Left ventricle myocardium inferior (tissue), 1 donor: ENCODE data around the gene SEC61G. TPM values are rescaled to one million over a fixed set of nuclear protein-coding genes. Genes with fewer than 3 reads are reported as not detected.

Source experiments
- DNase-seq: peaks from one replicate; pipeline ENCODE4 v3.0.0-alpha.2; 2020
- H3K27ac ChIP-seq: fragments of 200-600 bp; replicated peaks from 2 replicates; pipeline ENCODE4 v1.8.0; 2021
- H3K27me3 ChIP-seq: fragments of 200-600 bp; 2 replicates; pipeline ENCODE4 v1.8.0; 2021; ENCODE audit warnings: low read depth
- H3K36me3 ChIP-seq: fragments of 200-600 bp; 2 replicates; pipeline ENCODE4 v1.8.0; 2021
- H3K4me1 ChIP-seq: fragments of 200-600 bp; 2 replicates; pipeline ENCODE4 v1.8.0; 2021
- H3K4me3 ChIP-seq: fragments of 200-600 bp; 2 replicates; pipeline ENCODE4 v1.8.0; 2021; ENCODE audit warnings: mild to moderate bottlenecking, moderate library complexity
- H3K9me3 ChIP-seq: fragments of 200-600 bp; replicated peaks from 2 replicates; pipeline ENCODE4 v1.8.0; 2021
- intact Hi-C: fragments of 100-400 bp; cut with micrococcal nuclease; formaldehyde crosslinking; loops from one replicate; pipeline ENCODE4 v1.11.0; 2022
- total RNA-seq: library from RNA; stranded (reverse); fragmentation: NEBNext Ultra II Directional; extraction: Animal tissue kit (Norgen Biotek cat#: 25700); gene quantifications from one replicate; pipeline ENCODE4 v1.2.1, GENCODE V29; 2021
- TF ChIP-seq, protein P1 (sequence below): fragments of 200-600 bp; IDR thresholded peaks from 2 replicates; pipeline ENCODE4 v1.8.0; 2021; ENCODE audit warnings: antibody characterized with exemption, mild to moderate bottlenecking, borderline replicate concordance
- donor health status: DM: no; HTN: yes; CAD: no; lungs with severe emphysema.

The SEC61G gene
- total RNA-seq, 1 donor from 2014 or later = 103 TPM

DNA sequence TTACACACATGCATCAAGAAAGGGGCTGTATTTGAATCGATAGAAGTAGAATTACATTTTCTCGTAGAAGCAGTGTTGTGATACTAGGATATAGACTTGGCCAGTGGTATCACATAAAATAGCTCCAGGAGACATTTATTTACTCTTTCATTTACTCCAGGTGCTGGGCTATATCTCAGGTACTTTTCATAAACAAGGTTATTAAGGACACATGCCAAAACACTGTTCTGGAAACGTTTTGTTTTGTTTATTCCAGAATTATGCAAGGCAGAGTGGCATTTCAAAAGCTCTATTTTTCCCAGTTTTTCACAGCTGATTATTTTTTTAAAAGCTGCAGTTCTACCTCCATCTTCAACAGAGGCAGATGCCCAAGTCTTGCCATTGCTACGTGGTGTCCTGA lies 37.8 kb upstream of the SEC61G start:
- Histone ChIP-seq H3K4me1 (no peaks in the 10 kb centered on the region), H3K27ac (no peak overlapping the region), H3K27me3 (no peaks in the 10 kb centered on the region), H3K36me3 (no peaks in the 10 kb centered on the region), H3K4me3 (no peak overlapping the region), H3K9me3 (no peaks in the 10 kb centered on the region)
- no peak for DNase-seq
- intact Hi-C loops = no loop called here
- TF ChIP-seq, protein P1, sequence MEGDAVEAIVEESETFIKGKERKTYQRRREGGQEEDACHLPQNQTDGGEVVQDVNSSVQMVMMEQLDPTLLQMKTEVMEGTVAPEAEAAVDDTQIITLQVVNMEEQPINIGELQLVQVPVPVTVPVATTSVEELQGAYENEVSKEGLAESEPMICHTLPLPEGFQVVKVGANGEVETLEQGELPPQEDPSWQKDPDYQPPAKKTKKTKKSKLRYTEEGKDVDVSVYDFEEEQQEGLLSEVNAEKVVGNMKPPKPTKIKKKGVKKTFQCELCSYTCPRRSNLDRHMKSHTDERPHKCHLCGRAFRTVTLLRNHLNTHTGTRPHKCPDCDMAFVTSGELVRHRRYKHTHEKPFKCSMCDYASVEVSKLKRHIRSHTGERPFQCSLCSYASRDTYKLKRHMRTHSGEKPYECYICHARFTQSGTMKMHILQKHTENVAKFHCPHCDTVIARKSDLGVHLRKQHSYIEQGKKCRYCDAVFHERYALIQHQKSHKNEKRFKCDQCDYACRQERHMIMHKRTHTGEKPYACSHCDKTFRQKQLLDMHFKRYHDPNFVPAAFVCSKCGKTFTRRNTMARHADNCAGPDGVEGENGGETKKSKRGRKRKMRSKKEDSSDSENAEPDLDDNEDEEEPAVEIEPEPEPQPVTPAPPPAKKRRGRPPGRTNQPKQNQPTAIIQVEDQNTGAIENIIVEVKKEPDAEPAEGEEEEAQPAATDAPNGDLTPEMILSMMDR = no peak

DNA sequence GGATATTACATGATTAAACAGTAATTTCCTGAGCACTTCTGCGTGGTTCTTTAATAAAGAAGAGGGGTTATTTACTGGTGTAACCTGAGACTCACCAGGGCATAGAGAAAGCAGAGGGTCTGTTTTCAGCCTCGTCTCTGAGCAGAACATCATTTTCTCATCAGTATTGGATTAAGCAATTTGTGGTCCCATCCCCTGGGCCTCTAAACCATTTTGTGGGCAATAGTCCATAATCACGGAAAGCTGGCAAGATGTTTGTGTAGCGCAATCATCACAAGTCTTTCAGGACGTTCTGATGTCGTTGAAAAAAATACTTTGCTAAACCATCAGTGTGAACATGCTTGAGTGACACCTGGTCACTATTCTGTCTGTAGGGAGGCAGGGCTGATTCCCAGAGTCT lies 37.1 kb upstream of the SEC61G start:
- Histone ChIP-seq H3K9me3 (no peaks in the 10 kb centered on the region), H3K4me3 (no peak overlapping the region), H3K4me1 (no peaks in the 10 kb centered on the region), H3K27me3 (no peaks in the 10 kb centered on the region), H3K36me3 (no peaks in the 10 kb centered on the region), H3K27ac (no peak overlapping the region)
- TF ChIP-seq, protein P1 = no peak
- no peak for DNase-seq
- intact Hi-C loops = no loop called here

- TF ChIP-seq, protein P1 = no peak
- peaks cover 8% of the 10 kb centered on the region for H3K4me1 ChIP-seq
- no peak overlapping the region for H3K27ac ChIP-seq
- intact Hi-C loops = no loop called here
- DNase-seq = no peak
- no peaks in the 10 kb centered on the region for H3K36me3 ChIP-seq
- no peak overlapping the region for H3K4me3 ChIP-seq
- no peaks in the 10 kb centered on the region for H3K9me3 ChIP-seq
- H3K27me3 ChIP-seq = peaks cover 6% of the 10 kb centered on the region
These were observed 33.4 kb upstream of the SEC61G start for GRCh38 chr7:54792383-54792782.

GRCh38 chr7:54788664-54789063 lies 29.7 kb upstream of the SEC61G start:
- Histone ChIP-seq H3K27me3 (peaks cover 14% of the 10 kb centered on the region), H3K4me1 (peaks cover 8% of the 10 kb centered on the region), H3K9me3 (no peaks in the 10 kb centered on the region), H3K27ac (no peak overlapping the region), H3K4me3 (no peak overlapping the region), H3K36me3 (no peaks in the 10 kb centered on the region)
- TF ChIP-seq, protein P1 = peak; percentile 80
- intact Hi-C loops = no loop called here
- DNase-seq = no peak

DNA sequence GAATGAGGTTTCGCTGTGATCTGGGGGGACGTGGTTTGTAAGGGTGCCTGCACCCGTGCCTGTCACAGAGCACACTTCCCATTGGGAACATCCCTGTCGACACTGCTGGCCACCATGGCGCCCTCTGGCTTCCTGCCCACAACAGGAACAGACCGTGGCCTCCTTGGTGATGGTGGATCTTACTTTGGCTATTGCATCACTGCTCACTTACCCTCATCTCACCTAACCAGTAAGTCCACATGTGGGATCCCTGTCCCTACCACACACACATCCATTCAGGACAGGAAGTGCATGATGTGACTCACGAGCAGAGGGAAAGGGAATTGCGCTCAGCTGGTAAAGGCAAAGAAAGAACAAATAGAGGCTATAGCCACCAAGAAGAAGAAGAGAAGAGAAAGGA lies 26.2 kb upstream of the SEC61G start:
- Histone ChIP-seq H3K27me3 (peaks cover 14% of the 10 kb centered on the region), H3K27ac (no peak overlapping the region), H3K4me3 (no peak overlapping the region), H3K9me3 (no peaks in the 10 kb centered on the region), H3K36me3 (no peaks in the 10 kb centered on the region), H3K4me1 (peaks cover 8% of the 10 kb centered on the region)
- TF ChIP-seq, protein P1 = no peak
- no peak for DNase-seq
- intact Hi-C loops = no loop called here

DNA sequence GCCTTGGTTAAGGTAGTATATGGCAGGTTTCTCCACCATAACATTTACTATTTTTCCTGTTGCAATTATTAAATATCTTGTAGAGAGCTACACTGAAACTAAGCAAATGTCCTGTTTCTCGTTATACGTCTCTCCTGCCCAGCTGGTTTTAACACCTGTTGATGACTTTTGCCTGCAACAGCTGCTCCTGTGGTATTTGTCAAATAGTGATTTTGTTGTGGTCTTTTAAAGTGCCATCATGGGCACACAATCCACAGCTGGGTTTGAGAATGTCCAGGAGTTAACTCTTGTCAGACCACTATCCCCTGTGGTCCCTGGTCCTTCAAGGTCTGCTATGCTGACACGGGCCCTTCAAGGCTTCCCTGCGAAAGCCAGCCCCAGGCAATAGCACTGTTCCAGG lies 24.9 kb upstream of the SEC61G start:
- Histone ChIP-seq H3K4me3 (no peak overlapping the region), H3K36me3 (no peaks in the 10 kb centered on the region), H3K27me3 (peaks cover 12% of the 10 kb centered on the region), H3K9me3 (no peaks in the 10 kb centered on the region), H3K4me1 (peaks cover 7% of the 10 kb centered on the region), H3K27ac (no peak overlapping the region)
- intact Hi-C loops = no loop called here
- DNase-seq = no peak
- TF ChIP-seq, protein P1 = no peak
